ENCODE data around the gene RASGRF2. TPM values are rescaled to one million over a fixed set of nuclear protein-coding genes. Genes with fewer than 3 reads are reported as not detected.
A peak's percentile ranks its signal among the peaks of the same experiment; 100 is the strongest.
"Not testable (repeated sequence)": the region's sequence is repeated elsewhere in the genome, so short reads cannot be mapped to it uniquely, and the experiment has no call there.

Gene RASGRF2
- total RNA-seq, 1 donor from 2014 or later, result 9.4 TPM

DNA sequence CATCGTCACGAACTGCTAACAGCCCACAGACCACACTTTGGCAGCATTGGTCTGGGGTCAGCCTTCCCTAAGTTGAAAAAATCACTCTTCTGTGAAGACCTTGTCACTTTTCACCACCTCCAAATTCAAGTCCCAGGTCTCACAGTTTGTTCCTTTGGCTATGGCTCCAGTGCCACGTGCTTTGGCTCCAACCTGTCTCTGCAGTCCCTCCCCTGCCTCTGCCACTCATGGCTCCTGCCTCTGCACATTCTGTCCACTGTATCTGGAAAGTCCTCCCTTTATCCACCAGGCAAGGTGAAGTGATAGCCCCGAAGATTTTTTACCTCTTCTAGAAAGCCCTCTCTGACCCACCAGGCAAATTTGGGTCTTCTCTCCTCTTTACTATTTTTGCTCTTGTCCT, 278.3 kb downstream of the RASGRF2 start:
- DNase-seq (ENCODE audit: low read depth, low spot score), result no peak

DNA sequence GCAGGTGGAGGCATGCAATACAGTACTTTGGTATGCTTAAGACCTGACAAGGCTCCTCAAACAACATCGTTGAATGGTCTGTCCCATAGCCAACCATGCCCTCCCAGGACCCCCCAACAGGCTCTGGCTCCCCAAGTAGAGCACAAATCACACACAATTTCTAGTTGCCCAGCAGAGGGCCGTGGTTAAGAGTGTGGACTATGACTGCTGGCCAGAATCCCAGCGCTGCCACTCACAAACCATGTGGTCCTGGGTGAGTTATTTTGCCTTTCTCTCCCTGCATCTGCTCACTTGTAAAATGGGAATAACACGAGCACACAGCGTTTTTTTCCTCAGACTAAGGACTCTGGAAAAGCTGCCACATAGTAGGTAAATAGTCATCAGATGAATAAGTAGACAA, 279.4 kb downstream of the RASGRF2 start:
- no peak for DNase-seq (ENCODE audit: low read depth, low spot score)

DNA sequence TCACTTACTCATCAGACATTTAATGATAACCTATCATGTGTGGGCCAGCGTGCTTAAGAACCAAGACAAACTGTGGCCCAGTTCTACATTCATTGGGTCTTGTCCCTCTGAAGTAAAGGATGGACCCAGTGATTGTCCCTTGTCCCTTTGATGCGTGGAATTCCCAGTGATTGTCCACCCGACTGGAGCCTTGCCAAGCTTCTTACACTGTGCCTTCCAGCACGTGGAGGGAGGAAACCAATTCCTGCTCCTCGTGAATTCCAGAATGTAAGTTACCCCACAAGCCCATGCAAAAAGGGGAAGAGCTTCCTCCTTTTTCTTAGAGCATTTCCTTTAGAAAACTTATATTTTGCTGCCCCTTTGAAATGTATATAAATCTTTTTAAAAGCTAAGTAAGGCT, 280.8 kb downstream of the RASGRF2 start:
- DNase-seq (ENCODE audit: low read depth, low spot score), result no peak

DNA sequence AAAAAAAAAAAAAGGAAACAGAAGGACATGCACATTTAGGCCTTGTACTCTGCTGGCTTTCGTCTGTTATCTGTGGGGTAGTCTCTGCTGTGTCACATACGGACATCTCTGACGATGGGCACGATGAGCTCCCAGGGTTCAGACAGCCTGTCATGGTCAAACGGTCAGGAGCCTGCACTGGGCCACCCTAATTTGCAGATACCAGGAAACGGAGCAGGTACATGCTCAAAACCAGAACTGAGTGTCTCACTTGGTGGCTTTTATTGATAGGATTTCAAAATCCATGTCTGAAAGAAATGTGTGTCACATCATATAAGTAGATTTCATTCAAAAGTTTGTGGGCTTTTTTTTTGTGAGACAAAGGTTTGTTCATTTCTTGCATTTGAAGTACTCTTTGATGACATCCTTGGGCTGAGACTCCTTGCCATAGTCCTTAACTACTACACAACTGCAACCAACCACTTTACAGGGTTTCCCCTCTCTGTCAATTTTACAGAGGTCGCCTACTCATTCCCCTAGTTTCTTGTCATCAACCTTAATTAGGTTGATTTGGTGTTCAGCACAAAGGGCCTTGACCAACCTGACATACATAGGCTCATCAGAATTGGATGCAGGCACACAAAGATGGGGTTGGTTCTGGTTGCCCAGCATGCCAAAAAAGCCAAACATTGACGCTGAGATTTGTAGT, 281.9 kb downstream of the RASGRF2 start:
- no peak for DNase-seq (ENCODE audit: low read depth, low spot score)

DNA sequence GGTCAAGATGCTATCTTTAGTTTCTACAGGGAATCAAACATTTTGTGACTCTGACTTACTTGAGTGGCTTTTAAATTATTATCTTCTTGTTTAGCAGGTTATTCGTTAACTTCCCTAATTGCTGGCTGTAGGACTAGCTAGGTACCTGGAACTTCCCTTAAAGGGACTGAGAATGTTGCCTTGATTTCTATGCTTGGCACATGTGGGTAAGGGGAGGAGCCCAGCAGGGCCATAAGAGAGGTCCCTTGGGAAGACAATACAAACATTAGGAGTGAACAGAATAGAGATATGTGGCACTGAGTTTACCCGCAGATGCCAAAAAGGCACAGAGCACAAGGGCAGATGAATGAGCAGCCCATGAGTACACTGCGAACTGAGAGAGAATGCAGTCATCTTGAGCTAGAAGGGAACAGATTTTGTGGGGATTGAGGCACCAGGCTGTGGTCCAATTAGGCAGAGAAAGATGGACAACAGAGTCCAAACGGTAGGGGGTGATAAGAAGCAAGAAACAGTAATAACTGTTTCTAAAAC, 282.8 kb downstream of the RASGRF2 start:
- DNase-seq (ENCODE audit: low read depth, low spot score), result no peak

DNA sequence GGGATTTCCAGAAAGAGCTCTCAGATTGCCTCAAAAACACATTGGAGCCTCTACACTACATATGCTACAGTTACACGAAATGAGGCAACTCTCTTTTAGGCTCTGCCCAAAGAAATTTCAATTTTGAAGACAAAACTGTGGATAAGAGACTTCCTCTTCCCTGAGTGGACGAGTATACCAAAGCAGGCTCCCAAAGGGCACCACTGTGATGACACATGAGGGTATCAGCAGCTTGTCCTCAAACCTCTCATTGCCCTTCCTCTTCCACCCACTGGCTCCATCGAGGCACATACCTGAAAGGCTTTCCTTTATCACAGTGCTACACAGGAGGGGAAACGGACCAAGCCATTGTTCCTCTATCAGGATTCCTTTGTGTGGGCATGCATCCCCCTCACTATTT, 284.3 kb downstream of the RASGRF2 start:
- DNase-seq (ENCODE audit: low read depth, low spot score), result no peak

DNA sequence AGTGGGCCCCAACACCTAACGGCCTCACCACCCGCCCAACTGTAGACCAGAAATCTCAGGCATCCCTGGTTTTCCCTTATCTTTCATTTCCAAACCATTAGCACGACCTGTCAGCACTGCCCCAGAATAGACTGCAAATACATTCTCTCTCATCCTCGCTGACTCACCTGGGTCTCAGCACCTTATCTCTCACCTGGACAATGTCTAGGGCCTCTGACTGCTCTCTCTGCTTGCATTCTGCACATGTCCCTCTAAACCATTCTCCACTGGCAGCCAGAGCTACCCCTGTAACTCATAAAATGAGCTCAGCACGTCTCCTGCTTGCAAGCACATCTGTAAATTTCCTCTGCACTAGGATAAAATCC, 285.7 kb downstream of the RASGRF2 start:
- no peak for DNase-seq (ENCODE audit: low read depth, low spot score)

DNA sequence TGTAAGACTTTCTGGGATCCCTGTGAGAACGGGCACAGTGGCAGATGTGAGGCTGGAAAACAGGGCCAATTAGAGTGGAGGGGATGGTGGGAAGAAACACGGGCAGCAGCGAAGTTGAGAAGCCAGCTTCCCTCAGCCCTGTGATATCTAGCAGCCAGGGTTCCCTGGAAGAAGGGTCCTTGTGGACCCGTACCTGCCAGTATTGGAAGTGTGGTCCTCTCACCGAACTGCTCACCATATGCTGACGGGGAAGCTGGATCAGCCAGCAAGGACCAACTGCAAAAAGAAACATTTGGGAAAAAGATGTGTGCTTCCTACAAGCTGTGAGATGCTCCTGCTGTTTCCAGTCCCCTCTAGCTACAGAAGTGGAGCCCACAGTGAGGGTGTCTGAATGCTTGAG, 286.5 kb downstream of the RASGRF2 start:
- DNase-seq (ENCODE audit: low read depth, low spot score), result no peak

DNA sequence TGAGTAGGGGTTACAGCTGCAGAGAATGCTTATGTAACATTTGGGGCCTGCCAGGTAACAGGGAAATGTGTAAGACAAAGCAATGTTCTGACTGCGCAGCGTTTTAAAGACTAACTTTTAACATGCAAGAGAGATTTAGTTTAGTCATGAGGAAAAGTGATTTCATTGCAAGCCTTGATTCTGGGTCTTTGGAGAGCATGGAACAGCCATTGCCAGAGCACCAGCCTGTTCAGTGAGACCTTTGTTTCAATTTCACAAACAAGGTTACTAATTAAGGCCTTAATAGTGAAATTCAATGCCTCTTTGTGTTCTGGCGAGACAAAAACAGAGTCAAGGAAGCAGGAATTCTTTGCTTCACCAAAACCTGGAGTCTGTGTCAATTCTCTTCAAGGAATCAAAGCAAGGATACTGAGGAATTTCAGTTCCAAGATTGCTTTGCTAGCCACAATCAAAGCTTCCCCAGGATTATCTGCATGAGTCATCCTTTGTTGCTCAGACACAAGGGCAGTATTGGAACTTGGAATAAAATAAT, 287.3 kb downstream of the RASGRF2 start:
- no peak for DNase-seq (ENCODE audit: low read depth, low spot score)

DNA sequence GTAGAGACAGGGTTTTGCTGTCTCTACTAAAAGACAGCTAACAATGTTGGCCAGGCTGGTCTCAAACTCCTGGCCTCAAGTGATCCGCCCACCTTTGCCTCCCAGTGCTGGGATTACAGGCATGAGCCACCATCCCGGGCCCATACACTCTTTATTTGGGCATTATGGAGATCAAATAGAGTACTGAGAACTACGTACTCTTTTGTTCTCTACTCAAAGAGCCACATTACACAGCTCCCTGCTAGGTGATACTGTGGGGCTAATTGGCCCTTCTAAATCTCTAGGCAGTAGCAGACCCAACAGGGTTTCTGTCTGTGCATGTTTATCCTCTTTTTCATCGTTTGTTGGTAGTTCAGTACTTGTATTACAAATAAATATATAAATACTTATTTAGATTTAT, 289.1 kb downstream of the RASGRF2 start:
- DNase-seq (ENCODE audit: low read depth, low spot score), result no peak

DNA sequence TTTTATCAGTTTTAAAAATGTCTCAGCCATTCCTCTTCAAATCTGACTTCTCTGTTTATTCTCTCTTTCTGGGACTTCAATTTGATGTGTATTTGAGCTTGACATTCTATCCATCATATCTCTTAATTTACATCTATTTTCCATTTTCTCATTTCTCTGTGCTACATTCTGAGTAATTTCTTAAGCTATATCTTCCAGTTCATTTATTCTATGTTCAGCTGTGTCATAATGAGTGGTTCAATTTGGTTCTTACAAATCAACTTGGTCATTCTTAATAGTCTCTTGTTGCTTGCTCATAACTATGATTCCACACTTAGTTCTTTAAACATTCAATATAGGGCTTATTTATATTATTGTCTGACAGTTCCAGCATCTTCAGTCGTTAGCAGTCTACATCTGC, 289.8 kb downstream of the RASGRF2 start:
- DNase-seq (ENCODE audit: low read depth, low spot score), result no peak

DNA sequence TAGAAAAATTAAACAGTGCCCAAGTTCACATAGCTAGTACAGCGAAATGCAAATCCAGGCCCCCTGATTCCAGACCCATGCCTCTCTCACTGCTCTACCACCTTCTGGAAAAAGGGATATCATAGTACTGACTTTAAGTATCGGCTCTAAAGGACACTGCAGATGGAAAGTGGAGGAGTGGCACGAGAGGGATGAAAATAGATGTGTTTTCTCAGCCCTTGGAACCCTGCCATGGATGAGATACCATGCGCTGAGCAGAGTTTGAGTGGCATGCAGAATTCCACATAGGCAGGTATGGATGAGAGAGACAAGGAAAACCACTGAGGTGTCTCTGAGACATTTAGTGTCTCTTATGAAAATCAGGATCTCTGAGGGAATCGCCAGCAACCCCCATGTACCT, 291.8 kb downstream of the RASGRF2 start:
- no peak for DNase-seq (ENCODE audit: low read depth, low spot score)

DNA sequence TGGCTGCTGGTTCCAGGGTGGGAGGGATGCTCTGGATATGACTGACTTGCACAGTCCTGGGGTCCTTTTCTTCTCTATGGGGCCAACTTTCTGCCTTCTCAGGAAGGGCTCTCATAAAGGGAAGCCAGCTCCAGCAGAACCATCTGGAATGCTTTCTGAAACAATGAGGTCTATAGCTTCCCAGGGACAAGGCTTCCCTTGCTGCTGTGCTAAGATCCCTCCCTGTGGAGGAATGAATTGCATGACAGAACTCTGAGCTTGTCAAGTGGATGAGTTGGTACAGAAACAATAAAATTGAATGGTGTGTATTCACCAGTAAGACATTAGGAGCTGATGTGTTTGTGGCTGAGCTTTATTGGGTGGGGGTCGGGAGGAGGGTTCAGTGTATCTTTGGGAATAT, 292.7 kb downstream of the RASGRF2 start:
- no peak for DNase-seq (ENCODE audit: low read depth, low spot score)

DNA sequence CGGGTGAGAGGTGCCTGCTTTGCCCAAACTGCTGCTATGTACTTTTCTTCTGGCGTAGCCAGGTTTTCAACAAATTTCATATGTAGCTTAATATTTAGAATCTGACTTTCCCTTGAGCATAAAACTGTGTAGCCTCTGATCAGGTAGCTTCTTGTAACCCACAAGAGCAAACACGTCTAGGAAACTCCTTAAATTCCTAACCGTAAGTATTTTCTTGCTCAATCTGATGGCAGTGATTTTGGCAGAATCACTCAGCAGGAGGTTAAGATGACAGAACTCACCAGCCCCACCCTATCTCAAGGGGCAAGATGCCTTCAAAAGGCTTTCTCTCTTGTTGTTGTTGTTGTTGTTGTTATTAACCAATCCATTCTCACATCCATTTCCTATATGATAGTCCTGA, 293.7 kb downstream of the RASGRF2 start:
- DNase-seq (ENCODE audit: low read depth, low spot score), result no peak

DNA sequence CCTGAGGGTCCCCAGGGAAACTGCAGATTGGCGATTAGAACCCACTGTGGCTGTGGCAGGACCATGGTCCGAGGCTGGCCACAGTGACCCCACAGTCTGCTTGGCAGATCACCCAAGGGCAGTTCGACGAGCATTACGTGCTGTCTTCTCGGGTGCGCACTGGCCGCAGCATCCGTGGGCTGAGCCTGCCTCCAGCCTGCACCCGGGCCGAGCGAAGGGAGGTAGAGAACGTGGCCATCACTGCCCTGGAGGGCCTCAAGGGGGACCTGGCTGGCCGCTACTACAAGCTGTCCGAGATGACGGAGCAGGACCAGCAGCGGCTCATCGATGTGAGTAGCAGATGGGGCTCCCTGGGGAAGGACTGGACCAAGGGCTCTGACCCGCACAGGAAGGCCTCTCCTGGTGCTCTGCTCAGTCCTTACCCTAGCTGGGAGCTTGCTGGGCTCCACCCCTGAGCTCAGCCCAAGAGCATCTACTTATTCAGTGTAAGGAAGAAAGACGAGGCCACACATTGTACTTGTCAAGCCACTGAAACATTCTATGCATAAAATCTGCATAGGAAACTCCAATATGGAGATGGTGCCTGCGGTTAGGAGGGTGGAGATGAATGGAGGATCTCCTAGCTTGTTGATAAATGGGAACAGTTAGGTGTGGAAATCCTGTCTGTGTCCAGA, 294.9 kb downstream of the RASGRF2 start:
- DNase-seq (ENCODE audit: low read depth, low spot score), result no peak

DNA sequence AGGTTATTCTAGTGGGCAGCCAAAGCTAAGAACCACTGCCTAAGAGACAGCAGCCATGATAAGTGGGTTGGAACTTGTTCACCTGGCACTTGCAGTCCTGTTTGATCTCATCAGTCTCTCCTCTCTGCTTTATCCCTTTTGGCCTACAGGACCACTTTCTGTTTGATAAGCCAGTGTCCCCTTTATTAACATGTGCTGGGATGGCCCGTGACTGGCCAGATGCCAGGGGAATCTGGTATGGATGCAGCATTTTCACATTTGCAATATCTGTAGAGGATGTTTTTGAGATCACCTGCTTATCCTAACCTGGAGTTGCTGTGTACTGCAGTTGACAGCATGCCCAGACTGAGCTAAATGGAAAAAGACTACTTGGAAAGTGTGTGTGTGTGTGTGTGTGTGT, 296.6 kb downstream of the RASGRF2 start:
- DNase-seq (ENCODE audit: low read depth, low spot score), result no peak

DNA sequence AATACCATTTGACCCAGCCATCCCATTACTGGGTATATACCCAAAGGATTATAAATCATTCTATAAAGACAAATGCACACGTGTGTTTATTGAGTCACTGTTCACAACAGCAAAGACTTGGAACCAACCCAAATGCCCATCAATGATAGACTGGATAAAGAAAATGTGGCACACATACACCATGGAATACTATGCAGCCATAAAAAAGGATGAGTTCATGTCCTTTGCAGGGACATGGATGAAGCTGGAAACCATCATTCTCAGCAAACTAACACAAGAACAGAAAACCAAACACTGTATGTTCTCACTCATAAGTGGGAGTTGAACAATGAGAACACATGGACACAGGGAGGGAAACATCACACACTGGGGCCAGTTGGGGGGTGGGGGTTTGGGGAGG, 302.6 kb downstream of the RASGRF2 start:
- not testable (repeated sequence) for DNase-seq (ENCODE audit: low read depth, low spot score)

DNA sequence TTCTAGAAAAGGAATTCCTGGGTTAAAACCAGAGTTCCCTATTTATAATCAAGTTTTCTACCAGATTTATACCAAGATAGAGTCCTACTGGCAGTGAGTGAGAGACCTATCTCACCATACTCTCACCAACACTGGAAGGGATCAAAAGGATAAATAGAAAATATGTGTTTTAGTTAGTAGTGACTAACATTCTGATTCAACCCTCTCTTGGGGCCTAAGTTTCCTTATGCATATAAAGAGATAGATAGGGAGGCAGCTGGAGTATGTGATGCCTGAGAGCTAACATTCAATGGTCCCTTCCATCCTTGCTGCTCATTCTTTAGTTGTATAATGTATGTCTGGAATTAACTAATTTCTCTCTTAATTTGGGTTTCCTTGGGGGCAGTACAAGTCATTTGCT, 304.9 kb downstream of the RASGRF2 start:
- no peak for DNase-seq (ENCODE audit: low read depth, low spot score)

DNA sequence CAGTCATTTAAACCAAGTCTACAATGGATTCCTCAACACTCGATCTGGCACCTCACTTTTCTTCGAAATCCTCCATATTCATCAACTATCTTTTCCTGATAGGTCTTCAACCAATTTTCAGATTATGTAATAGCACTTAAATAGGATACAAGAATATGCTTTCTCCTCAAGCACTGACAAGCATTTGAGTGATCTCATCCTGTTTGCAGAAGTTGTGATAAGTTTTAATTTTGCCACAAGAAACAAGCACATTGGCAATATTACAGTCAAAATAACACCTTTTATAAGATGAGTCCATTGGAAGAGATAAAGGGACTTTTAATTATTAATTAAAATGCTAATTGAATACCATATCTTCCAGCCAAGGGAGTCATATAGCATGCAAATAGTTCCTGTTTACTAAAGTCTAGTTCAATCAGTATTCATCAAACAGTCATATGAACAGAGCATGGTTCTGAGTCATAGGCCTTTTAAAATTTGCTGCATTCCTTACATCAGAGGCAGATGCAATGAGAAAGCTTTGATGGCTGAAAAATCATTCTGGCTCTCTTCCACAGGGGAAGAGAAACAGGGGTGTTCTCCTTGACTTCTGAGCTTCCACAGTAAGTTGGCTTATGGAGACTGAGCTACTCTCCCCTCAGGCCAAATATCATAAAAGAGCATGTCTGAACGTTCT, 308.5 kb downstream of the RASGRF2 start:
- DNase-seq (ENCODE audit: low read depth, low spot score), result peak; percentile 27

DNA sequence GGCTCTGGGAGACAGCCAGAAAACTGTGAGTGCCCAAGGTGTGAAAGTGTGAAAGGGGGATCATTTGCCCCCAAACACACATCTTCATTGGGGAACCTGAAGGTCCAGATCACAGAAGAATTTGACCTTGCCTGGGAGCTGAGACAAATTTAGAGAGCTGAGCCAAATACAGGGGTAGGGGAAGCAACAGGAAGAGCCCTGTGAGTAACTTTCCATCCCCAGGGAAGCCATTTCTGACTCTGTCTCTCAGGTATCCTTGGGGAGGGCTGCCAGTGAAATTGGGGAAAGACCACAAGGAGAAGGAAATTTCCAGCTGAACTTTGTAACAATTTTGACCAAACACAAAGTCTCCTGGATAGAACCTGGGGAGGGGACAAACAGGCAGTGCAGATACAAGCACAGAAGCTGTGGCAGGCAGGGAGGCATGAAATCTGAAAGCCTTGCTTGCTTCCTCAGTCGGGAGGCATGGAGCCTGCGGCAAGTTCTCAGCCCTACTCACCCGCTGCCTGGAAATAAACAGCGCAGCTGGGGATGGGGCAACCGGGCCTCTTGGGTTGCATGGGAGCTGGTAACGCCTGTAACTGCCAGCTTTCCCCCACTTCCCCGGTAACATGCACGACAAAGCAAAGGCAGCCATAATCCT, 309.7 kb downstream of the RASGRF2 start:
- no peak for DNase-seq (ENCODE audit: low read depth, low spot score)

DNA sequence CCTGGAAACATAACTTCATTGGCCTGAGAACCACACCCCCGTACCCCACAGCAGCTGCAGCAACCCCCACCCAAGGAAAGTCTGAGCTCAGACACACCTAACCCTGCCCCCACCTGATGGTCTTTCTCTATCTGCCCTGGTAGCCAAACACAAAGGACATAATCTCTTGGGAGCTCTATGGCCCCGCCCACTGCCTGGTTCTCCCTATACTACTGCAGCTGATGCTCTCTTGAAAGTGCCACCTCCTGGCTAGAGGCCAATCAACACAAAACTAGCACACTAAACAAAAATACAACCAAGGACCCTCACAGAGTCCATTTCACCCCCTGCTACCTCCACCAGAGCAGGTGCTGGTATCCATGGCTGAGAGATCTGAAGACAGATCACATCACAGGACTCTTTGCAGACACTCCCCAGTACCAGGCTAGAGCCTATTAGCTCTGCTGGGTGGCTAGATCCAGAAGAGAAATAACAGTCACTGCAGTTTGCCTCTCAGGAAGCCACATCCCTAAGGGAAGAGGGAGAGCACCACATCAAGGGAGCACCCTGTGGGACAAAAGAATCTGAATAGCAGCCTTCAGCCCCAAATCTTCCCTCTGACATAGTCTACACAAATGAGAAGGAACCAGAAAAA, 310.3 kb downstream of the RASGRF2 start:
- DNase-seq (ENCODE audit: low read depth, low spot score), result not testable (repeated sequence)
